NCI-H2171 (cell line): ENCODE measurements around the gene TSSK3.

Experiments used
- DNase-seq: peaks from one replicate; lab custom pipeline; 2025; lab: John Stamatoyannopoulos, UW

TSSK3 gene, protein sequence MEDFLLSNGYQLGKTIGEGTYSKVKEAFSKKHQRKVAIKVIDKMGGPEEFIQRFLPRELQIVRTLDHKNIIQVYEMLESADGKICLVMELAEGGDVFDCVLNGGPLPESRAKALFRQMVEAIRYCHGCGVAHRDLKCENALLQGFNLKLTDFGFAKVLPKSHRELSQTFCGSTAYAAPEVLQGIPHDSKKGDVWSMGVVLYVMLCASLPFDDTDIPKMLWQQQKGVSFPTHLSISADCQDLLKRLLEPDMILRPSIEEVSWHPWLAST

DNA sequence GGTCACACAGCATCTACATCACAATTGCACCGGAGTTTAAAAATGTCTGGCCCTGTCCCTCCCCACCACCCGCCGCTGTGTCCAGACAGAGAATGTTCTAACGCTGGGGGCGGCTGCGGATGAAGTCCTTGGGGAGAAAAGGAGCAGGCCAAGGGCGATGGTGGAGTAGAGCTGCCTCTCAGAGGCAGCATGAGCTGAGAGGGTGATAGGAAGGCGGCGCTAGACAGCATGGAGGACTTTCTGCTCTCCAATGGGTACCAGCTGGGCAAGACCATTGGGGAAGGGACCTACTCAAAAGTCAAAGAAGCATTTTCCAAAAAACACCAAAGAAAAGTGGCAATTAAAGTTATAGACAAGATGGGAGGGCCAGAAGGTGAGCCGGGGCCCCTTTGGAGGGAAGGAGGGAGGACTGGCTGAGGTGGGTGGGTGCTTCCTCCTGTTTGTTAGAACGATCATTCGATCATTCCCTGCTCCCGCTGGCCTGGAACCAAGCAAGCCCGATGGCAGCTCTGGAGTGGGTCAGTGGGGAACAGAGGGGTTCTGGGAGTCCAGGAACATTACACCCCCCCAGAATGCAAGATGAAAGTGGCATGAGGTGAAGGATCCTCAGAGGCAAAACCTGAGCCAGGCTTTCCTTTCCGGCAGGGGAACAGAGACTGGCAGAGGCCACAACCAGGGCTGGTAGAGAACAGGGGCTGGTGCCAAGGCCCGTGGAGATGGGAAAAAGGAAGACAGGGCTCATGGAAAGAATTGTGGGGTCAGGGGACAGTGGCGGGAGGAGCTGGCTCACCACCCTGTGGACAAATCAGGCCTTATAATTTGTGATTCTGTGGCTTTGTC, at the start of gene TSSK3, which contains the start of gene FAM229A:
TSS of gene TSSK3 (plus strand) at position 66 of the 840 bp plus-strand sequence. CDS start at position 229, 163 bp downstream.
TSS of gene FAM229A (minus strand) at position 12 of the 840 bp plus-strand sequence. CDS start 394 bp downstream, outside the sequence.
- DNase-seq: no peak

DNA sequence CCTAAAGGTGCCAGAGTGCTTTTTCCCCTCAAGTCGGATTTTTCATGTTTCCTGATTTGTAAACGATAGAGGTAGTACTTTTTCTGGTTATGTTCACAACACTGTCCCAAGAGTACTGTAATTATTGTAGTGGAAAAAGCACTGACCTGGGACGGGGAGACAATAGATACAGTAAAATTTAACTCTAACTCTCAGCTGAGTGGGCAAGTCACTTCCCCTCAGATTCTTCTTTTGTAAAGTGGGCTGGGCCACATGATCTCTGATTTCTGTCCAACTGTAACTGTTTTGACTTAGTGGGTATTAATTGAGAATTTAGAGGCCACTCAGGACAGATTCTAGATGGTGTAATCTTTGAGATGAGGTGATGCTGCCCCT, 45.4 kb upstream of the TSSK3 start:
- no peak for DNase-seq

DNA sequence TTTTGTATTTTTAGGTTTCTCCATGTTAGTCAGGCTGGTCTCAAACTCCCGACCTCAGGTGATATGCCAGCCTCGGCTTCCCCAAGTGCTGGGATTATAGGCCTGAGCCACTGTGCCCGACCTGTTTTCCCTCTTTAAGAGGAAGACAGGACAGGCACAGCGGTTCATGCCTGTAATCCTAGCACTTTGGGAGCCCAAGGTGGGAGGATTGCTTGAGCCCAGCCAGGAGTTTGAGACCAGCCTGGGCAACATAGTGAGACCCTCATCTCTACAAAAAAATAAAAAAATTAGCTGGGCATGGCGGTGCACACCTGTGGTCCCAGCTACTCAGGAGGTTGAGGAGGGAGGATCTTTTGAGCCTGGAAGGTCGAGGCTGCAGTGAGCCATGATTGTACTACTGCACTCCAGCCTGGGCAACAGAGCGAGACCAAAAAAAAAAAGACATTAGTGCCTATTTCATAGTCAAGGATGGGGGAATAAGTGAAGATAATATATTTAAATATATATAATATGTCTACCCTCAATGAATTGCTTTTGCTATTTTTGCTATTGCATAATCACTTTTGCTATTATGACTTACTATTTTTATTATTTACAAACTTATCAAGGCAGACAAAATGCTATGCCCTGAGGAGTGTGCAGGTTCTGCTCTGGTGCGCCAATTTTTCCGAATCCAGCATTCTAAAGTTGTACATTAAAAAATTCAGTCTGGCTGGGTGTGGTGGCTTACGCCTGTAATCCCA, 44.0 kb upstream of the TSSK3 start:
- DNase-seq: no peak

DNA sequence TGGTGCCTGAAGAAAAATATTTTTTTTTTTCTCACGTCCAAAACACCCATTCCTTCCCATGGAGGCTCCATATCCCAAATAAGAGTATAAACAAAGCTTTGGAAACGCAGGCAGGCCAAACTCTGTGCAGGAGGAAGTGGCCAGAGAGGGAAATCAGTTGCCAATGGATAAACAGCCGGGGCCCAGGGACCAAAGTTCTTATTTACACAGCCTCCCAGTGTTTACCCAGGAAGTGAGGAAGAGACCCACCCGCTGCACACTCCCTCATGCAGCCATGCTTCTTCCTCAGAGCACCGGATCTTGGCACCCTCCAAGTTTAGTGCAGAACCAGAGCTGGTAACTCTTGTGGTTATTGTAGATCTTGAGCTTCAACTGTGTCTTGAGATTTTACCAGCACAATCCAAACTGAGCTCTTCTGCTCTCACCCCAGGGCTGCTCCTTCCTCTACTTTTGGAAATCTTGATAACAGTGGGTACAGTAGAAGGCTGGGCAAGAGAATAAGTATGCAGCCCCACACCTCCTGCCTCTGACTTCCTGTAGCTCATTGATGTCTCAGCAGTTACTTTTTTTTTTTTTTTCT, 40.5 kb upstream of the TSSK3 start:
- DNase-seq: no peak

DNA sequence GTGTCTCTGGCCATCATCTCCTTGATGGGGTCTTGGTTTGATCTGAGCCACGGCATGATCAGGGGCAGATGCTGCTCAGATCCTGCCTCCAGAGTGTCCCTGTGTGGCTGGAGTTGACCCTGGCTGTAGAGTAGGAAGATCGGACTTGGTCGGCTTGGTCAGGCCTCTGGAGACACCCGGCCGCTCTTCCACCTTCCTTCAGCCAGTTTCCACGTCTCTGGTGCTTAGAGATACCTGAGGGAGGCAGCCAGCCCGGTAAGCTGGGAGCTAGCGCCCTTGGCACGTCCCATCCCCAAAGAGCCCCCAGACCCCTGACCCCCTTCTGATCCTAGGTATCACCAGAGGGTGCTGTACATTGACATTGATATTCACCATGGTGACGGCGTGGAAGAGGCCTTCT, 35.1 kb upstream of the TSSK3 start:
- no peak for DNase-seq

DNA sequence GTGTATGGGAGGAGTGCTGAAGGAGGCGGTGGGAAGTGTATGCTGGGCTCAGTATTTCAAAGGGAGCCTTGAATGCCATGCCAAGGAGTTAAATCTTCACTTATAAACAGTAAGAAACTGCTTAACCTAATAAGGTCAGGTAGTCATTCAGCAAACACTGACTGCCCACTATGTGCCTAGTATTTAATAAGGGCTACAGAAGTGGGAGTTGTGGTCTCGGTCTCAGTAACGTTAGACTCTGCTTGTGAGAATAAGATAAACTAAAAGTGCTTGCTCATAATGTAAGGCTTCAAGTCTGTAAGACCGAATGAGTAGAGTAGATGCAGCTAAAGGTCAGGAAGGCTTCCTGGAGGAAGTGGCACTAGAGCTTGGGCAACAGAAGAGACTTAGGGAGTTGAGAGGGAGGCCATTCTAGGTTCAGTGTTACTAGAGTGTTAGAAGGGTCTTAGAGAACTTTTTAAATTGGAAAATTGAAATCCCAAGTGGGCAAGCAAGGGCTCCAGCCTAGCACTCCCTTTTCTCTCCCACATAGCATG, 32.3 kb upstream of the TSSK3 start:
- DNase-seq: no peak

DNA sequence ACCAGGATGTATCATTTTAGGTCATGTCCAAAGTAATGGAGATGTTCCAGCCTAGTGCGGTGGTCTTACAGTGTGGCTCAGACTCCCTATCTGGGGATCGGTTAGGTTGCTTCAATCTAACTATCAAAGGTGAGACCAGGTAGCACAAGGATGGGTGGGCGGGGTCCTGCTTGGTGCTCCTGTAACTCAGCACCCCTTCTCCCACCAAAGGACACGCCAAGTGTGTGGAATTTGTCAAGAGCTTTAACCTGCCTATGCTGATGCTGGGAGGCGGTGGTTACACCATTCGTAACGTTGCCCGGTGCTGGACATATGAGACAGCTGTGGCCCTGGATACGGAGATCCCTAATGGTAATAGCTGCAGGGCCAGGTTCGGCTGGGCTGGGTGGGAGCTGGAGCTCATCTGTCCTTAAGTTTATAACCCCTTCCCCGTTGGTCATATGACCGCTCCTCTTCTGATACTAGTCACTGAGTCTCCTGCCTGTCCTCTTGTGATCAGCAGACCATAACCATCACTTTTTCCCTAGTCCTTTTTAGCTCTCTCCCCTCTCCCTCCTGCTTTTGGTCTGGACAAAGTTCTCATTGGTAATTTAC, 31.7 kb upstream of the TSSK3 start:
- DNase-seq: no peak

DNA sequence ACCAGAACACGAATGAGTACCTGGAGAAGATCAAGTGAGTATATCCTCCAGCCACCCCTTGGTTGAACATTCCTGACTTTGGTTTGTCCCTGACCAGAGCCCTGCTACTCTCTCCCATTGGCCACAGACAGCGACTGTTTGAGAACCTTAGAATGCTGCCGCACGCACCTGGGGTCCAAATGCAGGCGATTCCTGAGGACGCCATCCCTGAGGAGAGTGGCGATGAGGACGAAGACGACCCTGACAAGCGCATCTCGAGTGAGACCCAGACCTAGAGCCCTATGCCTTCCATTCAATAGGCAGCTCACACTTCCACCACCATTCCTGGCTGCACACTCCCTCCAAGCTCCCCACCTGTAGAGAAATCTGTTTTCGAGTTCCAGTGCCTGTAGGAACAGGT, 30.8 kb upstream of the TSSK3 start:
- DNase-seq: no peak

DNA sequence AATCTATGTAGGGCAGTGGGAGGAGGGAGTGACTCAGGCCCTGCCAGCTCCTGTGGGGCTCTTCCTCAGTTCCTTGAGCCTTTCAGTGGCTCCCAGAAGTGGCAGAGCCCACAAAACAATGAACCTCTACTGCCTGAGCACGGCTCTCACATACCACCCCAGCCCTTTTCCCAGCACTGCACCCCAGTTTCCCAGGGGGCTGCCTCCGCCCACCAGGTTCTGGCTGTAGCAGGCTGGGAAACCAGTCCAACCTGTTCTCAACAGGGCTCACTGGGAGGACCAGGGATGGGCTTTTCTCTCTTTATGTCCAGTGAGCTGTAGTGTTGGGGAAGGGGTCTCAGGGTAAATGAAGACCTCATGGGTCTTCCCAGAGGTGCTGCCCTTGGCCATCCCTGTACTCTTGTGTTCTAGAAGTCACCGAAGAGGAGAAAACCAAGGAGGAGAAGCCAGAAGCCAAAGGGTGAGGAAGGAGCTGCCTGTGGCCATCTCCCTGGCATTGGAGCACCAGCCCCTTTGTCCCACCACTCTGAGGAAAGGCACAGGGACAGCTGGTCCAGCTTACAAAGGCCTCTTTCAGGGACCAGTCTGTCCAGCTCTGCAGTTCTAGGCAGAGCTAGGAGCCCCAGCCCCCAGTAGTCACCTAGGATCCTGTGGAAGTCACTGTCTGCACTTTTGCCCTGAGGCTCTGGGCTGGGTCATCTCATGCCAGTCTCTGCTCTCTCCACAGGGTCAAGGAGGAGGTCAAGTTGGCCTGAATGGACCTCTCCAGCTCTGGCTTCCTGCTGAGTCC, 29.9 kb upstream of the TSSK3 start:
- DNase-seq: no peak

DNA sequence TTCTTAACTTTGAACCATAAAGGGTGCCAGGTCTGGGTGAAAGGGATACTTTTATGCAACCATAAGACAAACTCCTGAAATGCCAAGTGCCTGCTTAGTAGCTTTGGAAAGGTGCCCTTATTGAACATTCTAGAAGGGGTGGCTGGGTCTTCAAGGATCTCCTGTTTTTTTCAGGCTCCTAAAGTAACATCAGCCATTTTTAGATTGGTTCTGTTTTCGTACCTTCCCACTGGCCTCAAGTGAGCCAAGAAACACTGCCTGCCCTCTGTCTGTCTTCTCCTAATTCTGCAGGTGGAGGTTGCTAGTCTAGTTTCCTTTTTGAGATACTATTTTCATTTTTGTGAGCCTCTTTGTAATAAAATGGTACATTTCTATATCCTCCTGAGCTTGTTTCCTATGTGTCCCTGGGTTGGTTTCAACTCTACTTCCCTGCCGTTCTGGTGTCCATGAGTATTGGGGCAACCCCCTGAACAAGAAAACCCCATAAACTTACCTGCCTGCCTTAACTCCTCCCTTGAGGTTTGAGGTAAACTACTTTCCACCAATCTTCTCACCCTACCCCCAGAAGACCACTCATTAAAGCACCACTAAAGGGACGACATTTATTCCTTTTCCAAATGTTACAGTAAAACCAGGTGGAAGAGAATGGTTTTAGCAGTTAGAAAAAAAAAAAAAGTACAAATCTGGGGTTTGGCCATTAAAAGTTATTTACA, 28.9 kb upstream of the TSSK3 start:
- DNase-seq: no peak

DNA sequence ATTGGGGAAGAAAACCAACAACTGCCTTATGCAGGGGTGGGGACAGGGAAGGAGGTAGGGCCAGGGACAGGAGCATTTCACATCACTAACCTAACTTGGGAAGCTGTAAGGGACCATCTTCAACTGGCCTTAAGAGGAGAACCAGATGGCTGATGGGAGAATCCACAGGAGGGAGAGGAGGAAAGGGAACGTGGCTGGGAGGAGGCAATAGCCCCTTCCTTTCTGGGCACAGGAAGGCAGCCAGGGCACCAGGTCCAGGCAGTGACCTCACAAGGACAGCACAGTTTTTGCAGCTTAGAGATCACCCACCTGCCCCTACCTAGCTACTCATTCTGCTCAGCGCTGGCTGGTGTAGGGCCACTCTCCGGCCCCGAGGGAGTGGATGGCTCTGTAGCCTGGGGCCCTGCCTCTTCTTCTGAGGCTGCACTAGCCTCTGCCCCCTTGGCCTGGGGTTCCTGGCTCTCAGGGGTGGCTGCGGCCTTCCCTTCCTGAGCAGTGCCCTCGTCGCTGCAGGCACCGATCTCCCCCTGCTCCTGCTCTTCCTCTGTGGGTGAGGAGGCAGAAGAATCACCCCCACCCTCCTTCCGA, 28.0 kb upstream of the TSSK3 start:
- DNase-seq: no peak

DNA sequence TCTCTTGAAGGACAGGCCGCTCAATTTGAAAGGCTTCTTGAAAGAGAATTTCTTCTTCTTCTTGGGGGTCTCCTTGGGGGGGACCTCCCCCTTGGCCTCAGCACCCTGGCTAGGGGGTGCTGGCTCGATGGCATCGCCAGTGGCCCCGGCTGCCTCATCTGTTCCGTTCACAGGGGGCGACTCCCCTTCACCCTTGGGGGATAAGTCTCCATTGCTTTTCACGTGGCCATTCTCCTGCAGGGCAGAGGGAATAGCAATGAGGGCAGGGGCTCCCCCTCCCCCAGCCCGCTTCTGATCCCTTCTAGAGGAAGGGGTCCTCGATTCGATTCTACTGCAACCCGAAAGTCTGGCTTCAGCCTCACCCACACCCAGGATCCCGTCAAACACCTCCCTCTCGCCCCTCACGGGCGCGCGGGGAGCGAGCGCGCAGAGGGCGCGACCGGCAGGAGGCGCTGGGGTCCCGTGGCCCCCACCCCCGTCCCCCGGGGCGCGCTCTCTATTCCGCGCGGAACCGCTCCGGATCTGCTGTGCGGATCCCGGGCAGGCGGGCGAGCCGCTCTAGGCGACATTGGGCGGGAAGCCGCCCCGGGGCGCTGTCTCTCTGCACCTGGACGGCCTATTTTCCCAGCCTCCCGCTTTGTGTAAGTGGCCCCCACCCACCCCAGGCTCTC, 27.3 kb upstream of the TSSK3 start:
- peak; percentile 40 for DNase-seq

DNA sequence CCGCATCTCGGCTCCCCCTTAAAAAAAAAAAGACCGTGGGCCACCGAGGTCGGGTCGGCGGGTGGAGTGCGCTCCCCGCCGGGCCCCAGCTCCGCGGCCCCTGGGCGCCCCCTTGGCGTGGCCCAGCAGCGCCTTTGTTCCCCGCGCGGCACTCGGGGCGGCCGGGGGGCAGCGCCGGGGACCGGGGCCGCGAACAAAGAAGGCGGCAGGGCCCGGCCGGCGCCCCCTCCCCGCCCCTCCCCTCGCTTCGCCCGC, 26.9 kb upstream of the TSSK3 start:
- no peak for DNase-seq

DNA sequence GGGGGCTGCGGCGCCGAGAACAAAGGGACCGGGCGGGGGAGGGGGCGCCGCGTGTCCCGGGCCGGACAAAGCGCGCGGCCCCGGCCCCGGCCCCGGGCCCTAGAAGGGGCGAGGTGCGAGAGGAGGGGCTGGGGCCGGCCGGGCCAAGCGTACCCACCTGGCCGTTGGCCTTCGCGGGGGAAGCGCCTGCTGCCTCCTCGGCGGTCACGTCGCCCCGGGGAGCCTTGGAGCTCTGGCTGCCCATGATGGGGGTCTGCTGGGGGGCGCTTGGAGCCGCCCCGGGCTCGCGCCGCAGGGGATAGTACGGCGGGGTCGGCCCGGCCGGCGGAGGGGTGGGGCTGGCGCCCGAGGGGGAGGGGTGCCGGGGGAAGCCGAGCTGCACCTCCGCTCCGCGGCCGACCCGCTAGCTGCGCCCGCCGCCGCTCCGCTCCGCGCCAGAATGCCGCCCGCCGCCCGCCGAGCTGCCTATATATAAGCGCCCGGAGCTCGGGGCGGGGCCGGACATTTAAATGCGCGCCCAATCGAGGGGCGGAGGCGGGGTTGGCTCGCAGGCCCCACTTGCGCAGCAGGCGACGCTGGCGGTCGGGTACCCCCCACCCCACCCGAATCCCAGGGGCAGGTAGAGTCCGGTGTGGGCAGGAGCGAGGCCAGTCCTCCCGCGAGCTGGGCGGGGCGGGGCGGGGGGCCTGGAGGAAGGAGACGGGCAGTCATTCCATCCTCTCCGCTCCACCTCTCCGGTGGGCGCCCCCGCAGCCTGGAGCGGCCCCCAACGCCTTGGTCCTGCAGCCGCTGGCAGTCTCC, 26.3 kb upstream of the TSSK3 start, which contains the start of gene MARCKSL1:
TSS of gene MARCKSL1 (minus strand) at position 444 of the 801 bp plus-strand sequence. CDS start at position 244, 200 bp downstream.
- peak; percentile 82 for DNase-seq

DNA sequence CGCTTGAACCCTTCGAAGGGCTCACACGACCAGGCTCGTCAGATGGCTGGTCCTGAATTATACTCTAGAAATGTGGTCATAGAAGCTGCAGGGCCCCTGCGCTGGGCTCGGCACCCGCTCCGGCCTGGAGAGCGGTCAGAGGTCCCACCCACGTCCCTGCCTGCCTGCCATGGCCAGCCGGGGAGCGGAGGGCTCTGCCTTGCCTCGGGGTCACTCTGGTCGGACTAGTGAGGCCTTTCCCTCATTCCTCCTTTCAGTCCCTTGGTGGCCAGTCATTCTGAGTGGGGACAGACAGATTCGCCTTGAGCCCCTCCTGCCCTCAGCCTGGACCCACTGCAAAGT, 25.8 kb upstream of the TSSK3 start:
- DNase-seq: no peak

DNA sequence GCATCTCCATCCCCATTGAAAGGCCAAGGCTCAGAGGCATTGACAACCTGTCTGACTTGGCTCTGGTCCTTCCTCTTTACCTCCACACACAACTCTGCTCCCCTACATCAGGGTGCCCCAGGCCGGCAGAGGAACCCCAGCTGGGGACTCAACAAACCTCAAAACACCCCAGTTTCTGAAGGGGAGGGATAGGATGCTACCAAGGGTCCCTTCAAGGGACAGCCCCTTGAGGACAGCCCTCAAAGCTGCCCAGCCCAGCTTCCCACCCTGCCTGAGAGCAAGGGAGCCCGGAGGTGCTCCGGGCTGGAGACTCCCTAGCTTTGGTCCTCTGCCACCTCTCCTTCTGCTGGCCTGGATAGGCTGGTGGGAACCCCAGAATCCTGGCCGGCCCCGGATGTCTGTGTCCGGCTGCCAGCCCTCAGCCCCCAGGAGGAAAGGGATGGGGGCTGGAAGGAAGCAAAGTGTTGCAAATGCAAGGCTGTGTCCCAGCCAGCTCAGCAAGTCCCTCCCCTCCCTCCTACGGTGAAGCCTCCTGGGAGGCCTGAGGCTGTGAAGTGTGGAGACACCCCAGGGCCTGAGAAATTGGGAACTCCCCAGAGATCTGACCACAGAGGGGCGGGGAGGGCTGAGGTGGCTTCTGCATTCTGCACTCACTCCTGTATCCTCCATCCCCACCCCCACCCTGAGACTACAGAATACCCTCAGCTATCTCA, 25.2 kb upstream of the TSSK3 start:
- no peak for DNase-seq

DNA sequence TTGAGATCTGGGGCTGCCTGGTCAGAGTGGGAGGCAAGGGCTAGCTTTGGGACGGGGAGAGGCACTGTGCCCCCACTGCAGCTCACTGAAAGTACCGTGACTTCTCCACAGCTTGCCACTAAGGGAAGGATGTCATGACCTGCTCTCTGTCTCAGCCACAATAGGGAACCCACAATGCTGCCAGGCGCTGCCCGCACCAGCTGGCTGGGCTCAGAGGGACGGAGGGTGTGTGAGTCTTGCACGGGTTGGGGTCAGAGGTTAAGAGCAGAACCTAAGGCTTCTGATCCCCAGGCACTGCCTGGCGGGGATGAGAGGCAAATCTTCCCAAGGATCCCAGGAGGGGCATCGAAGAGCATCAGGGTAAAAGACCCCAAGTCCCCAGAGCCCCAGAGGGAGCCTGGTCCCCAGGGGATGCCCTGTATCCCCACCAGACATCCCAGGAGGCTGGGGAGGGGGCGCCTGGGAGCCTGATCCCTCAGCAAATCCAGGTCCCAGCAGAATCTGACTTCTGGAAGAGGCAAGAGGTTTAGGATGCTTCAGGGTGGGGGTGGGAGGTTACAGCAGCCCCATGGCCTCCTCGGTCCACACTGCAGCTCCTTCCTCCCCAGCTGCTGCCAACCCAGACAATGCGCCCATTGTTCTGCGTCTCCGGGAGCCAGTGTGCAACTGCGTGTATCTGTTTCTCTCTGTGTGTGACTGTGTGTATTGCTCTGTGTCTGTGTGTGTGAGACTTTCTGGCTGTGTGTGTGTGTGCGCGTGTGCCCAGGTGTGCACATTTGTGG, 24.3 kb upstream of the TSSK3 start:
- DNase-seq: no peak
